ENCODE measurements around the gene DAZ3. TPM values are rescaled to one million over a fixed set of nuclear protein-coding genes. Genes with fewer than 3 reads are reported as not detected.
"Not testable (repeated sequence)": the region's sequence is repeated elsewhere in the genome, so short reads cannot be mapped to it uniquely, and the experiment has no call there.

Gene DAZ3
- not detected for total RNA-seq

GRCh38 chrY:24813293-24813692 lies at the start of gene DAZ3:
Gene DAZ3, minus strand, starts transcription at chrY:24813393. Its CDS starts 208 bp downstream, at chrY:24813185.
- DNase-seq; H3K36me3 ChIP-seq; H3K9me3 ChIP-seq; intact Hi-C loops (cut with DNase I; ENCODE audit: low total_unique reads); H3K27ac ChIP-seq; in situ Hi-C loops (cut with MboI; ENCODE audit: low pct_ligation_motif_present in 1 of 4, low pct_unique_long_range_greater_than_20kb in 1 of 4, low sequenced_read_pairs in 3 of 4); H3K27me3 ChIP-seq; H3K4me1 ChIP-seq; H3K4me3 ChIP-seq: not testable (repeated sequence)
- WGBS, 2 donors (ENCODE audit: low coverage in 1 of 2) = no CpG with 5 or more reads among the region's 23 CpGs

DNA sequence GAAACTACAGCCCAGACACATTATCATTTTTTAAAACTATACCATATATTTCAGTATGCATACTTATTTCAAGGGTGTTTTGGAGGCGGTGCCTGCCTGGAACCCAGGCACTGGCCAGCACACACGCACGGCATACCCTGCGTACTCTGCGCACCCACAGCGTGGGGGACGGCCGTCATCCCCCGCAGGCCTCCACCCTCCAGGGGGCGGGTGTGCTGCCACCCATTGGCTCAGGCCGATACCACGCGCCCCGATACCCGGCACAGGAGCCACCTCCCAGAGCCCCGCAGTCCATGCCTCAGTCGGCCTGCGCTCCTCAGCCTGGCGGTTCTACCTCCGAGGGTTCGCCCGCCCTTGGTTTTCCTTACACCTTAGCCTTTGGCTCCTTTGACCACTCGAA lies 20.4 kb upstream of the DAZ3 start, which contains the start of gene DAZ4:
DAZ4 (plus strand) TSS at position 301 of the 400 bp plus-strand sequence. CDS start 208 bp downstream, outside the sequence.
- DNase-seq; in situ Hi-C loops (cut with MboI; ENCODE audit: low pct_ligation_motif_present in 1 of 4, low pct_unique_long_range_greater_than_20kb in 1 of 4, low sequenced_read_pairs in 3 of 4); H3K36me3 ChIP-seq; H3K9me3 ChIP-seq; H3K27me3 ChIP-seq; H3K27ac ChIP-seq; H3K4me1 ChIP-seq; H3K4me3 ChIP-seq; intact Hi-C loops (cut with DNase I; ENCODE audit: low total_unique reads): not testable (repeated sequence)
- no CpG with 5 or more reads among the region's 23 CpGs for WGBS, 2 donors (ENCODE audit: low coverage in 1 of 2)

GRCh38 chrY:24825069-24825468 lies 11.9 kb upstream of the DAZ3 start:
- no CpG with 5 or more reads among the region's 4 CpGs for WGBS, 2 donors (ENCODE audit: low coverage in 1 of 2)
- in situ Hi-C loops (cut with MboI; ENCODE audit: low pct_ligation_motif_present in 1 of 4, low pct_unique_long_range_greater_than_20kb in 1 of 4, low sequenced_read_pairs in 3 of 4); H3K9me3 ChIP-seq; intact Hi-C loops (cut with DNase I; ENCODE audit: low total_unique reads); H3K27me3 ChIP-seq; DNase-seq; H3K36me3 ChIP-seq; H3K4me3 ChIP-seq; H3K27ac ChIP-seq; H3K4me1 ChIP-seq: not testable (repeated sequence)

DNA sequence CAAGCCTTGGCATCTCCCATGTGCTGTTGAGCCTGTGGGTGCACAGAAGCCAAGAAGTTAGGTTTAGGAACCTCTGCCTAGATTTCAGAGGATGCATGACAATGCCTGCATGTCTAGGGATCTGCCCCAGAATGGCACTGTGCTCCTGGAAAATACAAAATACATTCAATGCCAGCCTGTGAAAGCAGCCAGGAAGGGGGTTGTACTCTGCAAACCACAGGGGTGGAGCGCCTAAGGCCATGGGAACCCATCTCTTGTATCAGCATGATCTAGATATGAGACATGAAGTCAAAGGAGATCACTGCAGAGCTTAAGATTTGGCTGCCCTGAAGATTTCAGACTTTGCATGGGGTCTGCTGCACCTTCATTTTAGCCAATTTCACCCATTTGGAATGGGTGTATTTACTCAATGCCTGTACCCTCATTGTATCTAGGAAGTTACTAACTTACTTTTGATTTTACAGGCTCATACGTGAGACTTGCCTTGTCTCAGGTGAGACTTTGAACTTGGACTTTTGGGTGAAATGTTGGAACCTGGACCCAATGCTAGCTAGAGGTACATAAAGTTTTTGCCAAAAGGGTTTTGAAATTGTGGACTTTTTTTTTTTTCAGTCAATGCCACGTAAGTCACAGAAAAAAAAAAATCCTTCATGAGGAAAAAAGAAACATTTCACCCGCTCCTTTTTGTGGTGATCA lies 11.1 kb upstream of the DAZ3 start:
- in situ Hi-C loops (cut with MboI; ENCODE audit: low pct_ligation_motif_present in 1 of 4, low pct_unique_long_range_greater_than_20kb in 1 of 4, low sequenced_read_pairs in 3 of 4); DNase-seq; H3K27me3 ChIP-seq; intact Hi-C loops (cut with DNase I; ENCODE audit: low total_unique reads); H3K9me3 ChIP-seq; H3K27ac ChIP-seq; H3K36me3 ChIP-seq; H3K4me1 ChIP-seq; H3K4me3 ChIP-seq: not testable (repeated sequence)
- no CpG with 5 or more reads among the region's 4 CpGs for WGBS, 2 donors (ENCODE audit: low coverage in 1 of 2)

DNA sequence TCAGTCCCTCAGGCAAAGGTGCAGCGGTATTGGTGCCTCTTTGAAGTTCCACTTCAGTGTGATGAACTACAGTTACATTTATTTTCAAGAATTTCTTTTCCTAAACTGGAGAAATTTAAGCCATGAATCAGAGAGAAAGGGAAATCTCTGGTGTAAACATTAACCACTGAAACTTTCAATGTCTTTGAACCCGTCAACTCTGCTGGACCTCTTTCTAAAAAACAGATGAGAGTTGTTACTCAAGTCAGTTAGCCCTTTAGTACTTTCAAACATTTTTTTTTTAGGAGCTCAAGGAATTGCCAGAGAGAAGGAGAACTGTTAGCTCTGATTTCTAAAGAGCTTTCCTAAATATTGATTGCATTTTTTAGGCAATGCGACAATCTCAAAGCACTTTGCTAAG lies 8.6 kb upstream of the DAZ3 start:
- H3K27ac ChIP-seq; H3K36me3 ChIP-seq; in situ Hi-C loops (cut with MboI; ENCODE audit: low pct_ligation_motif_present in 1 of 4, low pct_unique_long_range_greater_than_20kb in 1 of 4, low sequenced_read_pairs in 3 of 4); H3K4me3 ChIP-seq; H3K27me3 ChIP-seq; DNase-seq; intact Hi-C loops (cut with DNase I; ENCODE audit: low total_unique reads); H3K4me1 ChIP-seq; H3K9me3 ChIP-seq: not testable (repeated sequence)
- WGBS, 2 donors (ENCODE audit: low coverage in 1 of 2) = no CpG with 5 or more reads among the region's 3 CpGs

Other genes starting within 250 kb of the DAZ3 start
- not detected for gene BPY2B, start 195.4 kb downstream of the DAZ3 start, total RNA-seq
- gene DAZ4, start 20.5 kb upstream of the DAZ3 start, total RNA-seq = not detected
- not detected for gene BPY2C, start 238.7 kb upstream of the DAZ3 start, total RNA-seq